HG02973 (cell line): ENCODE results near the gene MPND.

Source experiments
- ATAC-seq: cut with Tn5 transposase; IDR thresholded peaks from one replicate; pipeline ENCODE4 v1.9.1; 2021; ENCODE audit warnings: moderate library complexity; ENCODE audit not compliant: unreplicated experiment

The MPND gene

GRCh38 chr19:4376991-4377781, 33.8 kb downstream of the MPND start:
- ATAC-seq = no peak

- ATAC-seq = no peak
Measured at GRCh38 chr19:4378886-4379285, 35.5 kb downstream of the MPND start.

- no peak for ATAC-seq
Measured at GRCh38 chr19:4379383-4380253, 36.3 kb downstream of the MPND start.

GRCh38 chr19:4380254-4380727, 36.9 kb downstream of the MPND start:
- ATAC-seq = no peak

- ATAC-seq = no peak
Measured at GRCh38 chr19:4385291-4386040, 42.1 kb downstream of the MPND start.

GRCh38 chr19:4386041-4386782, 42.9 kb downstream of the MPND start:
- ATAC-seq = no peak

- no peak for ATAC-seq
Measured at GRCh38 chr19:4388337-4389063, 45.1 kb downstream of the MPND start.

- no peak for ATAC-seq
Measured at GRCh38 chr19:4389064-4389375, 45.7 kb downstream of the MPND start.

- no peak for ATAC-seq
Measured at GRCh38 chr19:4389511-4390016, 46.2 kb downstream of the MPND start.

GRCh38 chr19:4390017-4390566, 46.7 kb downstream of the MPND start:
- no peak for ATAC-seq

- ATAC-seq = no peak
Measured at GRCh38 chr19:4390567-4391305, 47.4 kb downstream of the MPND start.

GRCh38 chr19:4391306-4391693, 47.9 kb downstream of the MPND start:
- ATAC-seq = no peak

GRCh38 chr19:4391701-4392483, 48.5 kb downstream of the MPND start:
- ATAC-seq = no peak

GRCh38 chr19:4393947-4394590, 50.7 kb downstream of the MPND start:
- no peak for ATAC-seq

GRCh38 chr19:4396949-4397783, 53.8 kb downstream of the MPND start:
- no peak for ATAC-seq

GRCh38 chr19:4399812-4400134, 56.4 kb downstream of the MPND start:
- ATAC-seq = no peak
